ENCODE data around the gene MARK3. TPM values are rescaled to one million over a fixed set of nuclear protein-coding genes. Genes with fewer than 3 reads are reported as not detected.

MARK3 gene
- total RNA-seq, 2 experiments from 2014 or later: 107 TPM

- H3K36me3 Mint-ChIP-seq (ENCODE audit: low read depth): peaks cover 33% of the 10 kb centered on the region
- H3K27me3 ChIP-seq (ENCODE audit: control insufficient read depth in 1 of 2, insufficient read depth in 2 of 2, low read length in 2 of 2): no peaks in the 10 kb centered on the region
- H3K4me3 ChIP-seq (ENCODE audit: low read length): no peak overlapping the region
- H3K9me3 ChIP-seq (ENCODE audit: control insufficient read depth in 1 of 2, insufficient read depth in 1 of 2, low read length in 2 of 2): no peaks in the 10 kb centered on the region
- H3K4me1 Mint-ChIP-seq (ENCODE audit: low read depth): peaks cover 13% of the 10 kb centered on the region
- H3K27me3 Mint-ChIP-seq: no peaks in the 10 kb centered on the region
- ChIA-PET CTCF (interaction anchor here (1.1 kb wide), 1 partner anchor 44 kb away, joined by 3 read pairs; no protein-coding TSS in a partner anchor), POLR2A (interaction anchor here (0.7 to 6.1 kb wide), 3 partner anchors 10 to 44 kb away, joined by 3 to 51 read pairs (median 3); partner anchors contain the start of gene EIF5)
- DNase-seq: no peak
- no peak overlapping the region for H3K27ac Mint-ChIP-seq
- intact Hi-C loops (cut with DNase I, micrococcal nuclease): no loop called here
- no peaks in the 10 kb centered on the region for H3K4me1 ChIP-seq (ENCODE audit: insufficient read depth, low read length)
- TF ChIP-seq, protein P1, sequence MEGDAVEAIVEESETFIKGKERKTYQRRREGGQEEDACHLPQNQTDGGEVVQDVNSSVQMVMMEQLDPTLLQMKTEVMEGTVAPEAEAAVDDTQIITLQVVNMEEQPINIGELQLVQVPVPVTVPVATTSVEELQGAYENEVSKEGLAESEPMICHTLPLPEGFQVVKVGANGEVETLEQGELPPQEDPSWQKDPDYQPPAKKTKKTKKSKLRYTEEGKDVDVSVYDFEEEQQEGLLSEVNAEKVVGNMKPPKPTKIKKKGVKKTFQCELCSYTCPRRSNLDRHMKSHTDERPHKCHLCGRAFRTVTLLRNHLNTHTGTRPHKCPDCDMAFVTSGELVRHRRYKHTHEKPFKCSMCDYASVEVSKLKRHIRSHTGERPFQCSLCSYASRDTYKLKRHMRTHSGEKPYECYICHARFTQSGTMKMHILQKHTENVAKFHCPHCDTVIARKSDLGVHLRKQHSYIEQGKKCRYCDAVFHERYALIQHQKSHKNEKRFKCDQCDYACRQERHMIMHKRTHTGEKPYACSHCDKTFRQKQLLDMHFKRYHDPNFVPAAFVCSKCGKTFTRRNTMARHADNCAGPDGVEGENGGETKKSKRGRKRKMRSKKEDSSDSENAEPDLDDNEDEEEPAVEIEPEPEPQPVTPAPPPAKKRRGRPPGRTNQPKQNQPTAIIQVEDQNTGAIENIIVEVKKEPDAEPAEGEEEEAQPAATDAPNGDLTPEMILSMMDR (IDR thresholded peaks at IDR 0.05): no peak
- no peak overlapping the region for H3K27ac ChIP-seq (ENCODE audit: low read depth in 1 of 2, low read length in 2 of 2)
- no peaks in the 10 kb centered on the region for H3K9me3 Mint-ChIP-seq
- peaks cover 29% of the 10 kb centered on the region for H3K36me3 ChIP-seq (ENCODE audit: insufficient read depth, low read length)
- ATAC-seq (ENCODE audit: poor library complexity): no peak
- H3K4me3 Mint-ChIP-seq: peak overlapping the region; percentile 14
These were observed 38.0 kb upstream of the MARK3 start for GRCh38 chr14:103347091-103347815.

DNA sequence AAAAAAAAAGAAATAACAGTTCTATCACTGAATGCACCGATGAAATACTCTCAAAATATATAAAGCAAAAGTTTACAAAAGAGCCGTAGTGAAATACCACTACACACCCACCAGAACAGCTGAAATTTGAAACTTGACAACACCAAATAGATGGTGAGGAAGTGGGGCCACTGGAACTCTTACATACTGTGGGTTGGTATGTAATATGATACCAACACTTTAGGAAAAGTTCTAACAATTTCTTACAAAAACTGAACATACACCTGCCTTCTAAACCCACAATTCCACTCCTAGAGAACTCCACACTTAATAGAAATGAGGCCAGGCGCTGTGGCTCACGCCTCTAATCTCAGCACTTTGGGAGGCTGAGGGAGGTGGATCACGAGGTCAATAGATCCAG, 37.1 kb upstream of the MARK3 start:
- no peak overlapping the region for H3K27ac Mint-ChIP-seq
- Histone ChIP-seq H3K9me3 (ENCODE audit: control insufficient read depth in 1 of 2, insufficient read depth in 1 of 2, low read length in 2 of 2) (no peaks in the 10 kb centered on the region), H3K36me3 (ENCODE audit: insufficient read depth, low read length) (peaks cover 20% of the 10 kb centered on the region), H3K4me1 (ENCODE audit: insufficient read depth, low read length) (no peaks in the 10 kb centered on the region), H3K4me3 (ENCODE audit: low read length) (no peak overlapping the region), H3K27ac (ENCODE audit: low read depth in 1 of 2, low read length in 2 of 2) (no peak overlapping the region), H3K27me3 (ENCODE audit: control insufficient read depth in 1 of 2, insufficient read depth in 2 of 2, low read length in 2 of 2) (no peaks in the 10 kb centered on the region)
- ChIA-PET POLR2A (interaction anchor here (0.7 to 6.1 kb wide), 2 partner anchors 14 to 43 kb away, joined by 3 to 51 read pairs; partner anchors contain the start of gene EIF5), CTCF (interaction anchor here (1.1 kb wide), 1 partner anchor 43 kb away, joined by 3 read pairs; no protein-coding TSS in a partner anchor)
- H3K4me1 Mint-ChIP-seq (ENCODE audit: low read depth): peaks cover 8% of the 10 kb centered on the region
- DNase-seq (no peak), ATAC-seq (ENCODE audit: poor library complexity) (no peak)
- intact Hi-C loops (cut with DNase I, micrococcal nuclease): no loop called here
- H3K27me3 Mint-ChIP-seq: no peaks in the 10 kb centered on the region
- no peak overlapping the region for H3K4me3 Mint-ChIP-seq
- TF ChIP-seq, protein P1 (IDR thresholded peaks at IDR 0.05): no peak
- H3K36me3 Mint-ChIP-seq (ENCODE audit: low read depth): peaks cover 24% of the 10 kb centered on the region
- H3K9me3 Mint-ChIP-seq: no peaks in the 10 kb centered on the region

- H3K36me3 Mint-ChIP-seq (ENCODE audit: low read depth): peaks cover 6% of the 10 kb centered on the region
- intact Hi-C loops (cut with DNase I, micrococcal nuclease): no loop called here
- H3K9me3 Mint-ChIP-seq: no peaks in the 10 kb centered on the region
- ChIA-PET CTCF (no interaction called here), POLR2A (no interaction called here)
- no peak overlapping the region for H3K27ac Mint-ChIP-seq
- no peak for DNase-seq
- ATAC-seq (ENCODE audit: poor library complexity): no peak
- TF ChIP-seq, protein P1 (IDR thresholded peaks at IDR 0.05): no peak
- H3K4me3 ChIP-seq (ENCODE audit: low read length): no peak overlapping the region
- H3K4me3 Mint-ChIP-seq: no peak overlapping the region
- peaks cover 5% of the 10 kb centered on the region for H3K27me3 Mint-ChIP-seq
- peaks cover 1% of the 10 kb centered on the region for H3K36me3 ChIP-seq (ENCODE audit: insufficient read depth, low read length)
- no peaks in the 10 kb centered on the region for H3K9me3 ChIP-seq (ENCODE audit: control insufficient read depth in 1 of 2, insufficient read depth in 1 of 2, low read length in 2 of 2)
- H3K4me1 ChIP-seq (ENCODE audit: insufficient read depth, low read length): no peaks in the 10 kb centered on the region
- no peak overlapping the region for H3K27ac ChIP-seq (ENCODE audit: low read depth in 1 of 2, low read length in 2 of 2)
- peaks cover 8% of the 10 kb centered on the region for H3K4me1 Mint-ChIP-seq (ENCODE audit: low read depth)
- H3K27me3 ChIP-seq (ENCODE audit: control insufficient read depth in 1 of 2, insufficient read depth in 2 of 2, low read length in 2 of 2): no peaks in the 10 kb centered on the region
These were observed 35.2 kb upstream of the MARK3 start for GRCh38 chr14:103349982-103350381.
